Lung (tissue), 12 donors: ENCODE results near the gene ZBTB34. TPM values are rescaled to one million over a fixed set of nuclear protein-coding genes. Genes with fewer than 3 reads are reported as not detected.

ENCODE experiments used
- ATAC-seq: fragments of 200-7000 bp; cut with Tn5 transposase; one replicate; pipeline ENCODE4 v1.9.1; 2020; ENCODE audit warnings: moderate number of reproducible peaks; ENCODE audit not compliant: insufficient read depth, low FRiP score
- DNase-seq, 3 donors: peaks; one replicate each; pipeline ENCODE4 v3.0.0-alpha.2; 2013 to 2017
- H3K27ac ChIP-seq, 2 donors: one replicate each; pipeline ENCODE4 v1.5.1; 2013; ENCODE audit warnings: mild to moderate bottlenecking in 2 of 2, moderate library complexity in 2 of 2, control low read depth in 1 of 2, inconsistent platforms in 1 of 2, low read depth in 1 of 2, low read length in 1 of 2
- H3K27me3 ChIP-seq, 3 donors: one replicate each; pipeline ENCODE4 v1.5.1; 2013; ENCODE audit warnings: low read length in 2 of 3; ENCODE audit not compliant: control insufficient read depth in 3 of 3, insufficient read depth in 3 of 3
- H3K36me3 ChIP-seq, 4 donors: one replicate each; pipeline ENCODE4 v1.5.1; 2013; ENCODE audit warnings: low read length in 4 of 4, mild to moderate bottlenecking in 1 of 4, moderate library complexity in 1 of 4; ENCODE audit not compliant: control insufficient read depth in 4 of 4, insufficient read depth in 4 of 4
- H3K4me1 ChIP-seq, 5 donors: one replicate each; pipeline ENCODE4 v1.5.1; 2013; ENCODE audit warnings: low read length in 5 of 5, mild to moderate bottlenecking in 2 of 5, moderate library complexity in 1 of 5; ENCODE audit not compliant: control insufficient read depth in 5 of 5, insufficient read depth in 5 of 5
- H3K4me3 ChIP-seq: one replicate; pipeline ENCODE4 v1.5.1; 2013; ENCODE audit warnings: mild to moderate bottlenecking, control low read depth, moderate library complexity
- H3K9ac ChIP-seq, 2 donors: one replicate each; pipeline ENCODE4 v1.5.1; 2013; ENCODE audit warnings: low read length in 2 of 2, control low read depth in 1 of 2; ENCODE audit not compliant: insufficient read depth in 1 of 2
- H3K9me3 ChIP-seq, 4 donors: one replicate each; pipeline ENCODE4 v1.5.1; 2013; ENCODE audit warnings: low read length in 3 of 4, mild to moderate bottlenecking in 1 of 4, moderate library complexity in 1 of 4; ENCODE audit not compliant: control insufficient read depth in 4 of 4, insufficient read depth in 3 of 4
- CTCF ChIP-seq: IDR thresholded peaks from 2 replicates; pipeline ENCODE4 v1.5.1; 2012; ENCODE audit warnings: mild to moderate bottlenecking; ENCODE audit errors: control extremely low read depth, extremely low read depth
- WGBS, 2 donors: extraction: QIAGEN DNeasy Blood & Tissue Kit; methylation state at CpG; one replicate each; pipeline ENCODE4 v1.1.7; 2013; 5-methylcytosine and 5-hydroxymethylcytosine counted together
- polyA plus RNA-seq, 2 donors: library from polyadenylated mRNA; stranded (reverse); fragments of 200-250 nt; gene quantifications; one replicate each; pipeline ENCODE4 v1.2.1, GENCODE V29; 2013
- total RNA-seq, 2 donors: library from RNA; depleted of rRNA in 1 of 2; stranded (reverse); fragments of >200 nt in 1 of 2; gene quantifications; one replicate each; pipeline ENCODE4 v1.2.1, GENCODE V29; 2014 to 2021
- donor health status: control.
- donor health status: control.
- donor health status: Bipolar disorder and iron deficiency.
- donor health status: healthy.
- donor health status: DM: yes; HTN: yes; CAD: no.

ZBTB34 gene
- total and polyA plus RNA-seq, 4 donors = 3.2 to 35.6 (median 7.7) TPM

GRCh38 chr9:126893079-126893478 lies 32.6 kb downstream of the ZBTB34 start:
- DNase-seq (no peak), ATAC-seq (no peak)
- TF ChIP-seq CTCF = no peak
- Histone ChIP-seq H3K36me3 (no peaks in the 10 kb centered on the region), H3K9ac (no peak overlapping the region), H3K4me1 (peaks cover 0 to under 1% (median 0%) of the 10 kb centered on the region in 5 donors), H3K9me3 (no peaks in the 10 kb centered on the region), H3K4me3 (no peak overlapping the region), H3K27me3 (no peaks in the 10 kb centered on the region), H3K27ac (no peak overlapping the region)
- 31 to 37% methylated on average over 5 of the region's 5 CpGs for WGBS, 2 donors

GRCh38 chr9:126894052-126894603 lies 33.7 kb downstream of the ZBTB34 start:
- H3K4me3 ChIP-seq = no peak overlapping the region
- H3K27ac ChIP-seq = no peak overlapping the region
- H3K9me3 ChIP-seq = no peaks in the 10 kb centered on the region
- H3K27me3 ChIP-seq = no peaks in the 10 kb centered on the region
- WGBS, 2 donors = 82 to 86% methylated on average over 4 of the region's 4 CpGs
- no peak for TF ChIP-seq CTCF
- DNase-seq (no peak), ATAC-seq (no peak)
- H3K9ac ChIP-seq = no peak overlapping the region
- no peaks in the 10 kb centered on the region for H3K4me1 ChIP-seq
- no peaks in the 10 kb centered on the region for H3K36me3 ChIP-seq

GRCh38 chr9:126902210-126902609 lies 41.8 kb downstream of the ZBTB34 start:
- H3K27me3 ChIP-seq = no peaks in the 10 kb centered on the region
- no peaks in the 10 kb centered on the region for H3K36me3 ChIP-seq
- ATAC-seq (no peak), DNase-seq (peak in 2 of 3 donors; percentile 66 to 72)
- 72 to 87% methylated on average over 3 of the region's 3 CpGs for WGBS, 2 donors
- no peaks in the 10 kb centered on the region for H3K9me3 ChIP-seq
- TF ChIP-seq CTCF = no peak
- H3K9ac ChIP-seq = no peak overlapping the region
- H3K4me1 ChIP-seq = no peaks in the 10 kb centered on the region
- H3K4me3 ChIP-seq = no peak overlapping the region
- H3K27ac ChIP-seq = no peak overlapping the region

- H3K36me3 ChIP-seq = no peaks in the 10 kb centered on the region
These were observed 44.1 kb downstream of the ZBTB34 start for GRCh38 chr9:126904586-126904985.

More at GRCh38 chr9:126904586-126904985, 44.1 kb downstream of the ZBTB34 start:
- no peak for TF ChIP-seq CTCF
- Histone ChIP-seq H3K4me1 (no peaks in the 10 kb centered on the region), H3K27ac (no peak overlapping the region), H3K9me3 (no peaks in the 10 kb centered on the region), H3K4me3 (no peak overlapping the region), H3K27me3 (no peaks in the 10 kb centered on the region), H3K9ac (no peak overlapping the region)
- DNase-seq (no peak), ATAC-seq (no peak)
- WGBS, 2 donors = 91 to 93% methylated on average over 3 of the region's 3 CpGs
